SKM-1 treated with dmso at 0.1 percent for 144 hours (cell line): Measurements from ENCODE around the gene AACS.
"Not testable (repeated sequence)": the region's sequence is repeated elsewhere in the genome, so short reads cannot be mapped to it uniquely, and the experiment has no call there.

Source experiments
- DNase-seq: peaks from one replicate; lab custom pipeline; 2025; ENCODE audit not compliant: unreplicated experiment; lab: John Stamatoyannopoulos, UW

Gene AACS

DNA sequence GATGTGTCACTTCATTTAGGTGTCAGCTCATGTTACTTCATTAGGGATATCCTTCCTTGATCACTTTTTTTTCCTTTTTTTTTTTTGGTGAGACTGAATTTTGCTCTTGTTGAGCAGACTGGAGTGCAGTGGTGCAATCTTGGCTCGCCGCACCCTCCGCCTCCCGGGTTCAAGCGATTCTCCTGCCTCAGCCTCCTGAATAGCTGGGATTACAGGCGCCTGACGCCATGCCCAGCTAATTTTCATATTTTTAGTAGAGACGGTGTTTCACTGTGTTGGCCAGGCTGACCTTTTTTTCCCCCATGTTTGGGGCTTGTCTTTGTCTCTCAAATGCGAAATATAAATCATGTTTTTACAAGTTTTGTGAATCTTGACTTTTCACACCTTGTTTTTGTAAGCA is 9.6 kb upstream of the AACS start:
- DNase-seq = no peak

DNA sequence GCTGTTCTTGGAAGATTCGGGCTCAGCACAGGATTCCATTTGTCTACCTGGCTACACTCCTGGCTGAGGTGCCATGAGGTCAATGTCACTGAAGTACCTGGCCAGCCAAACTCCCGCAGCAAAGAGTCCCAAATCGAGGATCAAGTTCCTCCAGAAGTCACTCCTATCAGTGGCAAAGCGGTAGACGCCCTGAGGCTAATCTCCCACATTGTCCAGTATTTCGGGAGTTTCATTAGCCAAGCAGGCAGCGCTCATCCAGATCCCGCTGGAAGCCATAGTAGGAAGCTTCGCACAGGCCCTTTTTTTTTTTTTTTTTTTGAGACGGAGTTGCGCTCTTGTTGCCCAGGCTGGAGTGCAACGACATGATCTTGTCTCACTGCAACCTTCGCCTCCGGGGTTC is 8.9 kb upstream of the AACS start:
- DNase-seq = no peak

- no peak for DNase-seq
Measured at GRCh38 chr12:125057708-125058107, 7.5 kb upstream of the AACS start.

DNA sequence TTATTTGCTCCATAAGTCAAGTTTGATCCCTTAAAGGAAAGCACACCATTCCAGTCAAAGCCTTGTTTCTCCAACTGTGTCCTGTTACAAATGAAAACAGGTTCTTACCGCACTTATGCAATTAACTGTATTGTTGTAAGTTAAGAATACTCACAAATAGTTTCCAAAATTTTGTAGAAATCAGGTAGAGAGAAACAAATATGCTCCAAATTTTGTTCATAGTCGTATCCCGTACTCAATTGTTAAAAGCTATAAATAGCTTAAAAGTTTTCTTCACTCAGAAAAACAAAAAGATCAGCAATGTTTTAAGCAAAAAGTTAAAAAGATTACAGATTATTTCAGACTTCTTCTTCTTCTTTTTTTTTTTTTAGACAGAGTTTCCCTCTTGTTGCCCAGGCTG is 4.0 kb upstream of the AACS start:
- DNase-seq = no peak

GRCh38 chr12:125063522-125063921 is 1.7 kb upstream of the AACS start:
- not testable (repeated sequence) for DNase-seq

- DNase-seq = no peak
Measured at GRCh38 chr12:125064492-125064891, 743 bp upstream of the AACS start.

DNA sequence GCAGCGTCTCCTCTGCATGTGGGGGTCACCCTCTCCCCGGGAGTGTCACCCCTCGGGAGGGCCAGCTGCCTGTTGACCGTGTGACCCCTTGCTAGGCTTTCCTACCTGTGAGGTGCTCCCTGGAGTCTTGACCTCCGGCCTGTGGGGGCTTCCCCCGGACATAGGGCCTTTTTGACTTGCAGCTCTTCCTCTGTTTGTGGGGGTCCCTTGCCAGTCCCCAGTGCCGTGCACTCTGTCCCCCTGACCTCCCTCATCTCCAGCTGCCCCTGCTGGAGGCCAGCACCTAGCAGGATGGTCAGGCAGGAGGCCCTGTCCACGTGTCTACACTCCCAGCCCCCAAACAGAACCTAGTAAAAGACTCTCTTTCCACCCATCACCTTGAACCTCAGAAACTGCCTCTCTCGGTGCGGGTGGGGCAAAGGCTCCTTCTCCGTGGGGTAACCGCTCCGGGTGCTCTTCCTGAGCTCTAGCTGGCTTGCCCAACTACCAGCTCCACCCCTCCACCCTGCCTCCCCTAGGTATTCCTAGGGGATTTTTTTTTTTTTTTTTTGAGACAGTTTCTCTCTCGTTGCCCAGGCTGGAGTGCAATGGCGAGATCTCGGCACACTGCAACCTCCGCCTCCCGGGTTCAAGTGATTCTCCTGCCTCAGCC is 810 bp downstream of the AACS start:
- DNase-seq = no peak

- DNase-seq = no peak
Measured at GRCh38 chr12:125068391-125068790, 3.2 kb downstream of the AACS start.

DNA sequence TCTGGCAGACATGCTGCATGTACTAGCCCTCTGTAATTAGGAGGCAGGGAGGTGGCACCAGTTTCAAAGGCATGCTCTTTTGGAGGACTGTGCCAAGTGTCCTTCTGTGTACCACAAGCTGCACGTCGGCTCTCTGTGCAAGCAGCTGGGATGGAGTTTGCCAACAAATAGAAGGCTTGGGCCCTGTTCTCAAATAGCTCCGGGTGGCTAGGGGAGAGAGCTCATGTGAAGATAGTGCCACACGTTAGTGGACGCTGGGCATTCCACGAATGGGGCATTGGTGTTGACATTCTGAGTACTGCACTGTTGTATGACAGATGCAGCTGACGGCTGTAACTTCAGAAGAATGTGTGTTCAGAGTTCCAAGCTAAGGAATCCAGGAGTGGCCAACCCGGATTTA is 4.4 kb downstream of the AACS start:
- no peak for DNase-seq

DNA sequence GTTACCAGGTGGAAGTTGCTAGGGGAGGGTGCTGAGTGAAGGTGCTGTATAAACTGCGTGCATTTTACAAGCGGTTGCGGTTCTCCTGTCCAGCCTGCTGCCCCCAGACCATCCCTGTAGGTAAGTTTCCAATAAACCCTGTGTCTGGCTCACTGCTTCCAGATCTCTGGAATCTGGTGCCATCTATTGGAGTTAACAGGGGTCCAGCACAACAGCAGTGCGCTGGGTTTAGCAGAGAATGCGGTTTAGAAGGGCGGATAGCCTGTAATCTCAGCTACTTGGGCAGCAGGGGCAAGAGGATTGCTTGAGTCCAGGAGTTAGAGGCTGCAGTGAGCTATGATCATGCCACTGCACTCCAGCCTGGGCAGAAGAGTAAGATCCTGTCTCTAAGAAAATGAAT is 4.9 kb downstream of the AACS start:
- DNase-seq = no peak

DNA sequence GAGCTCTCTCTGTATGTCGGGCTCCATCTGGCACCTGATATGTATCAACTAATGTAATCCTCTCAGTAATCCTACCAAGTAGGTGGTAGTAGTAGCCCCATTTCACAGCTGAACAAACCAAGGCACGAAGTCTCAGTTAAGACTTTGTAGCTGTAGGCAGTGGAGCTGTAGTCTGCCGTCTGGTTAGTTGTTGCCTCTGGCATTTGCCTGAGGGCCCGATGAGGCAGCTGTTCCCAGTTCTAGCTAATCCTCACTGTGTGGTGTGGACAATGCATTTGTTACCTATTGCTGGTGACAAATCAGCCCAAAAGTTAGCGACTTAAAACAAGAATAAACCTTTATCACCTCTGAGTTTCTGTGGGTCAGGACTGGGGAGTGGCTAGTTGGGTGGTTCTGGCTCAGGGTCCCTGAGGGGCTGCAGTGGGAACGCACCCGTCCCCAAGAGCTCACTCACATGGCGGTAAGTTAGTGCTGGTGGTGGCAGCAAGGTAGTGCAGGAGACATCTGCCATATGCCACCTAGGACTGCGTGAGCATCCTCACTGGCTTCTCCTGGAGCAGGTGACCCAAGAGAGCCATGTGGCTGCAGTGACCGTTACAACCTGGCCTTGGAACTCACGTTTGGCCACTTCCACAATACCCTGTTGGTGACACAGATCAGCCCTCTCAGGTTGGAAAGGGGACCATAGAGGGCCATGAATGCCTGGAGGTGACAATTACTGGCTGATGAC is 5.6 kb downstream of the AACS start:
- no peak for DNase-seq

DNA sequence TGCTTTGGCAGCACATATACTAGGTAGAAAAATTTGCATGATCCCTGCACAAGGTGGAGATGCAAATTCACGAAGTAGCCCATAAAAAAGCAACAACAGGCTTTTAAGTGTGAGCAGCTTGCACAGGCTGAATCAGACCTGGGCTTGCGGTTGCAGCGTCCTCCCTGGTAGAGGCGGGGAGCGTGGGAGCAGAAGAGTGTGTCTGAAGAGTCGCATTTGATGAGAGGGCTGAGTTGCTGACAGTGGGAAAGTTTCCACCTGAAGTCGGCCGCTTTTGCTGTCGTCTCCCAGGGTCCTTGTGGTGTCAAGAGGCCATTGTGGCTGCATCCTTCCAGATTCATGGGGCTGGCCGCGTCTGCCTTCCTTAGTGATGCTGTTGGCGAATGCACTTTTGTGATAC is 6.2 kb downstream of the AACS start:
- DNase-seq = no peak

GRCh38 chr12:125072496-125072895 is 7.3 kb downstream of the AACS start:
- DNase-seq = no peak

- DNase-seq = not testable (repeated sequence)
Measured at GRCh38 chr12:125074294-125074693, 9.1 kb downstream of the AACS start.

DNA sequence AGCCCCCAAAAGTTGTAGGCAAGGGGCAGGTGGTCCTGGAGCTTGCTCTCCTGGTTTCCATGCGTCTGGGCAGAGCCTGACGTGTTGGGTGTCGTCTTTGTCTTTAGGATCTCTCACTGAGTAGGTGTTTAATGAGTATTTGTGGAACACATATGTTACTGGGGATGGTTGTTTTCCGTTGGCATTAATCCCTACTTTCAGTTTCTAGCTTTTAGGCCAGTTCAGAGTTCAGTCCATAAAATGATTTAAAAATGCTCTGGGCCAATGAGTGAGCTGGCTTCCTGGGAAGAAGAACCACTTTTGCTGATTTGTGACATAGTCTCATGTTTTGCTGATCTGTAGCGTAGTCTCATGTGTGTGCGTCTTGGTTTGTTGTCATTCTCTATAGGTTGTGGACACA is 10.9 kb downstream of the AACS start:
- DNase-seq = no peak

DNA sequence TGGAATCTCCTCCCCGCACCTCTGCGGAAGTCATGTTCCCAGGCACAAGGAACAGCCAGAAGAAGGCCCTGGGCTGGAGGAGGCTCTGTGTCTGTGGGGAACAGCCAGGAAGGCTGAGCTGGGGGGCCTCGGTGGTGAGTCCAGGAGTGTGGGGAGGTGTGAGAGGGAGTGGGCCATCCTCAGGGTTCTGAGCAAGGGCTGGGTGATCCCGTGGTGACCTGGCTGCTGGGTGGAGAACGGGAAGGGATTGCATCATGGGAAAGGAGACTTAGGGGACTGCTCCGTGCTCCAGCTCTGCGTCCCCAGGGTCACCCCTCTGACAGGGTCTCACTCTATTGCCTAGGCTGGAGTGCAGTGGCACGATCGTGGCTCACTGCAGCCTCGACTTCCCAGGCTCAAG is 13.8 kb downstream of the AACS start:
- DNase-seq = no peak

GRCh38 chr12:125079648-125080645 is 14.7 kb downstream of the AACS start:
- no peak for DNase-seq

GRCh38 chr12:125081427-125081826 is 16.2 kb downstream of the AACS start:
- no peak for DNase-seq

DNA sequence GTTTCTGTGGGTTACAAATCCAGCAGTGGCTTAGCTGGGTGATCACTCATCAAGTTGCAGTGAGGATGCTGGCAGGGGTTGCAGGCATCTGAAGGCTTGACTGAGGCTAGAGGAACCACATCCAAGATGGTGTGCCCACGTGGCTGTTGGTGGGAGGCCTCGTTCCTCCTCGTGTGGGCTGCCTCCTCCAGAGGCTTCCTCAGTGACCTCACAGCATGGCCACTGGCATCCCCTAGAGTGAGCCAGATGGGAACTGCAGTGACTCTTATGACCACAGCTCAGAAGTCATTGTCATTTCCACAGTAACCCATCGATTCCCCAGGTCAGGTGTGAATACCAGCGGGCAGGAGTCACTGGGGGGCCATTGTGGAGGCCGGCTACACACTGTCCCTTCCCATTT is 17.8 kb downstream of the AACS start:
- DNase-seq = no peak

GRCh38 chr12:125088199-125088598 is 23.0 kb downstream of the AACS start:
- not testable (repeated sequence) for DNase-seq

DNA sequence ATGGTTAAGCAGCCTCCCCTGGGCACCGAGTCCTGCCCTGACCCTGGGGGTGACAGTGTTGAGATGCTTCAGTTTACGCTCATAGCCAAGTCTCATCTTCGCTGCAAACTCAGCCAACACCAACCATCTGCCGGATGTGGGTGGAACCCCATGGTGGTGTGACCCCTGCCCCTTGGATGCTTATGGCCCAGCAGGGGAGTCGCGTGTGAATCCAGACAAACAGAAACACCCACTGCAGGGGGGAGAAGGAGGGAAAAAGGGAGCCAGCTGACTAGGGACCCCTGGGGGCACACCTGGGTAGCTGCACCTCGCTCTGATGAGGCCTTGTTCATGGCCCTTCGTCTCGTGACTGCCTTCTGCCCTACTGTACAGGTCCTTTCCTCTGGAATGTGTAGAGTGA is 23.8 kb downstream of the AACS start:
- no peak for DNase-seq

DNA sequence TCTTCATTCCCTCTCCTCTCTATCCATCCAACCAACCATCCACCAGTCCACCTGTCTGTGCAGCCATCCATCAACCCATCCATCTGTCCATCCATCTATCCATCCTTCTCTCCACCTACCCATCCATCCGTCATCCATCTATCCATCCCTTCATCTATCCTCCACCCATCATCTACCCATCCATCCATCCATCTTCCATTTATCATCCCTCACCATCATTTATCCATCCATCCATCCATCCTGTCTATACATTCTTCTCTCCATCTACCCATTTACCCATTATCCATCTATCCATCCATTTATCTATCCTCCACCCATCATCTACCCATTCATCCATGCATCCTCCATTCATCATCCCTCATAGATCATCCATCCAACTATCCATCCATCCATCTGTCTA is 24.4 kb downstream of the AACS start:
- no peak for DNase-seq
